ENCODE results near the gene C18orf63.

GRCh38 chr18:74276609-74277008, 39.0 kb upstream of the C18orf63 start:
- TF ChIP-seq POLR2AphosphoS5 (IDR thresholded peaks at IDR 0.05; ENCODE audit: borderline replicate concordance, low read depth, low read length) (no peak), FOXP2 (optimal IDR thresholded peaks at IDR 0.05; ENCODE audit: control extremely low read depth, extremely low read length, insufficient read depth) (no peak), EZH2 (IDR thresholded peaks at IDR 0.05) (no peak)

Data from SK-N-MC (cell line).